ENCODE data around the gene SSR4.

GRCh38 chrX:153779891-153780677, 14.4 kb upstream of the SSR4 start:
- TF ChIP-seq BHLHE40 (IDR thresholded peaks at IDR 0.05; ENCODE audit: borderline replicate concordance) (no peak), PKNOX1 (IDR thresholded peaks at IDR 0.05) (no peak), ELF4 (IDR thresholded peaks at IDR 0.05) (no peak), CTBP1 (IDR thresholded peaks at IDR 0.05; ENCODE audit: borderline replicate concordance) (no peak), SP1 (IDR thresholded peaks at IDR 0.05) (no peak), FOXA1 (IDR thresholded peaks at IDR 0.05) (no peak), FOXM1 (IDR thresholded peaks at IDR 0.05; ENCODE audit: borderline replicate concordance) (no peak), LEF1 (IDR thresholded peaks at IDR 0.05; ENCODE audit: borderline replicate concordance) (no peak), SUZ12 (IDR thresholded peaks at IDR 0.05) (no peak), TARDBP (IDR thresholded peaks at IDR 0.05) (no peak), NFRKB (IDR thresholded peaks at IDR 0.05) (no peak)
